Keratinocyte (primary cell): ENCODE measurements around the gene SBNO2. TPM values are rescaled to one million over a fixed set of nuclear protein-coding genes. Genes with fewer than 3 reads are reported as not detected.

Experiments
- DNase-seq: peaks from one replicate; pipeline ENCODE4 v3.0.0-alpha.2; 2011; ENCODE audit warnings: low read depth, missing footprints, low spot score
- FAIRE-seq: peaks from 2 replicates; lab custom pipeline; 2011; peaks lifted over from hg19 to GRCh38; lab: Jason Lieb, UNC
- H2AFZ ChIP-seq: 2 replicates; pipeline ENCODE4 v1.6.0; 2012; ENCODE audit warnings: low read length, control low read depth, inconsistent platforms; ENCODE audit not compliant: control insufficient read depth
- H3K27ac ChIP-seq: 2 replicates; pipeline ENCODE4 v1.5.1; 2011; ENCODE audit warnings: low read length; ENCODE audit not compliant: control insufficient read depth, insufficient read depth
- H3K27me3 ChIP-seq: 3 replicates; pipeline ENCODE4 v1.6.0; 2011; ENCODE audit warnings: low read length; ENCODE audit not compliant: control insufficient read depth, insufficient read depth; ENCODE audit errors: extremely low read depth
- H3K36me3 ChIP-seq, 2 experiments: 2 replicates in 1 of 2; 3 replicates in 1 of 2; pipeline ENCODE4 v1.5.1; 2011; ENCODE audit warnings: low read length in 2 of 2, mild to moderate bottlenecking in 1 of 2; ENCODE audit not compliant: control insufficient read depth in 2 of 2, insufficient read depth in 2 of 2; ENCODE audit errors: extremely low read depth in 1 of 2
- H3K4me1 ChIP-seq: 3 replicates; pipeline ENCODE4 v1.5.1; 2011; ENCODE audit warnings: low read length; ENCODE audit not compliant: control insufficient read depth, insufficient read depth; ENCODE audit errors: extremely low read depth
- H3K4me2 ChIP-seq: 3 replicates; pipeline ENCODE4 v1.6.0; 2011; ENCODE audit warnings: low read depth, low read length; ENCODE audit not compliant: control insufficient read depth, insufficient read depth; ENCODE audit errors: extremely low read depth
- H3K4me3 ChIP-seq, 3 experiments: fragments of 200-600 bp in 1 of 3; sonication (generic) in 1 of 3; 2 replicates in 2 of 3; 3 replicates in 1 of 3; pipeline ENCODE4 v1.5.1; 2011 to 2016; ENCODE audit warnings: low read length in 3 of 3, mild to moderate bottlenecking in 3 of 3, control low read depth in 2 of 3, inconsistent platforms in 1 of 3, low read depth in 1 of 3, mixed read lengths in 1 of 3, mixed run types in 1 of 3, moderate library complexity in 1 of 3; ENCODE audit not compliant: control insufficient read depth in 2 of 3, insufficient read depth in 2 of 3; ENCODE audit errors: extremely low read depth in 1 of 3
- H3K79me2 ChIP-seq: 2 replicates; pipeline ENCODE4 v1.6.0; 2012; ENCODE audit warnings: low read length; ENCODE audit not compliant: control insufficient read depth, insufficient read depth
- H3K9ac ChIP-seq: 3 replicates; pipeline ENCODE4 v1.6.0; 2011; ENCODE audit warnings: low read length; ENCODE audit not compliant: control insufficient read depth, insufficient read depth; ENCODE audit errors: extremely low read depth
- H3K9me1 ChIP-seq: 3 replicates; pipeline ENCODE4 v1.6.0; 2011; ENCODE audit warnings: low read length; ENCODE audit not compliant: control insufficient read depth, insufficient read depth; ENCODE audit errors: extremely low read depth
- H3K9me3 ChIP-seq: 2 replicates; pipeline ENCODE4 v1.5.1; 2012; ENCODE audit warnings: low read depth, low read length; ENCODE audit not compliant: control insufficient read depth
- H4K20me1 ChIP-seq: 3 replicates; pipeline ENCODE4 v1.6.0; 2011; ENCODE audit warnings: low read length; ENCODE audit not compliant: control insufficient read depth, insufficient read depth; ENCODE audit errors: extremely low read depth
- CTCF ChIP-seq, 3 experiments: IDR thresholded peaks in 1 of 3; conservative IDR thresholded peaks in 1 of 3; optimal IDR thresholded peaks in 1 of 3; 2 replicates in 2 of 3; 3 replicates in 1 of 3; pipeline versions ENCODE3 to v1.5.1; 2011; ENCODE audit warnings: low read length in 3 of 3, mild to moderate bottlenecking in 3 of 3, moderate library complexity in 2 of 3, control low read depth in 1 of 3, inconsistent platforms in 1 of 3; ENCODE audit not compliant: insufficient read depth in 2 of 3; ENCODE audit errors: extremely low read depth in 1 of 3
- EZH2 ChIP-seq: IDR thresholded peaks from one replicate; pipeline ENCODE4 v1.6.1; 2012; ENCODE audit warnings: inconsistent platforms, mild to moderate bottlenecking, low read length, moderate library complexity
- dilution Hi-C: fragments of 300-500 bp; cut with MboI; formaldehyde crosslinking; loops from one replicate; pipeline ENCODE4 v1.7.0; 2020; ENCODE audit warnings: low sequenced_read_pairs; ENCODE audit not compliant: extremely low pct_ligation_motif_present
- polyA plus RNA-seq, 5 experiments: library from polyadenylated mRNA; depleted of rRNA in 3 of 5; stranded (reverse) in 3 of 5; stranded (forward) in 1 of 5; unstranded in 1 of 5; fragments of >200 nt; gene quantifications; 1 replicate in 1 of 5; 2 replicates in 3 of 5; 3 replicates in 1 of 5; pipeline versions ENCODE4 v1.2.1 to v1.2.3, GENCODE V29; 2011 to 2012; ENCODE audit warnings: missing spikeins in 2 of 5, low read depth in 1 of 5, low replicate concordance in 1 of 5

The SBNO2 gene
- polyA plus RNA-seq, 1 donor (not counting 4 experiments of a cell fraction or from before 2014, with no cell fraction given) = 10.9 TPM

- Histone ChIP-seq H3K4me3 (no peak overlapping the region), H3K36me3 (peaks cover 9 to 14% of the 10 kb centered on the region in 2 experiments), H3K9me1 (peaks cover 3% of the 10 kb centered on the region), H3K4me2 (no peak overlapping the region), H3K9me3 (no peaks in the 10 kb centered on the region), H4K20me1 (peaks cover 19% of the 10 kb centered on the region), H3K4me1 (peaks cover 19% of the 10 kb centered on the region), H3K9ac (no peak overlapping the region), H3K27me3 (no peaks in the 10 kb centered on the region), H3K27ac (no peak overlapping the region), H3K79me2 (peaks cover 83% of the 10 kb centered on the region), H2AFZ (no peak overlapping the region)
- dilution Hi-C loops = no loop called here
- no peak for DNase-seq
- FAIRE-seq = no peak
- TF ChIP-seq EZH2 (no peak), CTCF (optimal IDR thresholded peaks at IDR 0.05 in 1 of 3, IDR thresholded peaks at IDR 0.05 in 1 of 3, conservative IDR thresholded peaks at IDR 0.05 in 1 of 3; ENCODE audit: extremely low read depth in 1 of 3, insufficient read depth in 2 of 3, low read length in 3 of 3) (no peak)
Observed at GRCh38 chr19:1158885-1159448, 15.1 kb downstream of the SBNO2 start.

GRCh38 chr19:1157931-1158884 is 15.9 kb downstream of the SBNO2 start:
- H3K27ac ChIP-seq = no peak overlapping the region
- TF ChIP-seq CTCF (optimal IDR thresholded peaks at IDR 0.05 in 1 of 3, IDR thresholded peaks at IDR 0.05 in 1 of 3, conservative IDR thresholded peaks at IDR 0.05 in 1 of 3; ENCODE audit: extremely low read depth in 1 of 3, insufficient read depth in 2 of 3, low read length in 3 of 3) (no peak), EZH2 (no peak)
- peaks cover 3% of the 10 kb centered on the region for H3K9me1 ChIP-seq
- no peak for FAIRE-seq
- H2AFZ ChIP-seq = no peak overlapping the region
- dilution Hi-C loops = no loop called here
- H3K9me3 ChIP-seq = no peaks in the 10 kb centered on the region
- no peak for DNase-seq
- H3K4me3 ChIP-seq = no peak overlapping the region
- no peak overlapping the region for H3K4me2 ChIP-seq
- H3K27me3 ChIP-seq = no peaks in the 10 kb centered on the region
- peaks cover 79% of the 10 kb centered on the region for H3K79me2 ChIP-seq
- H3K9ac ChIP-seq = no peak overlapping the region
- H3K36me3 ChIP-seq = peaks cover 9 to 14% of the 10 kb centered on the region in 2 experiments
- peaks cover 19% of the 10 kb centered on the region for H3K4me1 ChIP-seq
- H4K20me1 ChIP-seq = peaks cover 18% of the 10 kb centered on the region
